NT2/D1 (cell line): ENCODE measurements around the gene DUS1L.

Source experiments
- SUZ12 ChIP-seq: IDR thresholded peaks from 2 replicates; pipeline ENCODE4 v1.6.1; 2011; ENCODE audit not compliant: insufficient read length, insufficient read depth; ENCODE audit errors: extremely low read depth
- YY1 ChIP-seq: IDR thresholded peaks from 2 replicates; pipeline ENCODE4 v1.6.1; 2011; ENCODE audit not compliant: insufficient read length, insufficient read depth
- ZNF274 ChIP-seq: IDR thresholded peaks from 2 replicates; pipeline ENCODE4 v1.6.1; 2011; ENCODE audit warnings: mild to moderate bottlenecking, low read depth, low read length

DNA sequence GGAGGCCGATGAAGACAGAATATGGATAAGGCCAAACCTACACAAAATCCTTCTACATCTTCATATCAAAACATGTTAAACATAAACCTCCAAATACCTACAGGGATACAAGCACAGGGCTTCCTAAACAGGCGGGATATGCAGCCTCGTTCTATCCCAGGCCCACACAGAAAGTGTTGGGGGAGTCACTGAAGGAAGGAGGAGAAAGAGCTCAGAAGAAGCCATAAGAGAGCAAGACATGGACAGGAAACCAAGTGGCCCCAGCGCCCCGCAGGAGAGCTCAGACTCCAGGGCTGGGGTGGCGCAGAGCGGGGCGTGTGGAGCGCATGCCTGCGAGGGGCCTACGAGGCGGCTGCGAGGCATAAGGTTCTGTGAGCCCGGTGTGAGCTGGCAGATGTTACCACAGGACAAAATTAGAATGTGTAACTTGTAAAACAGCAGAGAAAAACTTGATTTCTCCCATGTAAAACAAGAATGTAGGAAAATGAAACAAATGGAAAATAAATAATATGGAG, 43.4 kb upstream of the DUS1L start:
- TF ChIP-seq ZNF274 = no peak
- TF ChIP-seq SUZ12 = no peak
- no peak for TF ChIP-seq YY1
